ENCODE results near the gene MEOX1. TPM values are rescaled to one million over a fixed set of nuclear protein-coding genes. Genes with fewer than 3 reads are reported as not detected.

Gene MEOX1
- total and polyA plus RNA-seq, 2 donors (not counting 1 experiment from before 2014, with no cell fraction given), result not detected

GRCh38 chr17:43679911-43680310, 18.2 kb upstream of the MEOX1 start:
- ATAC-seq (ENCODE audit: low read depth), result no peak
- no peaks in the 10 kb centered on the region for H3K36me3 ChIP-seq (replicated peaks in 1 of 2; ENCODE audit: control extremely low read depth in 1 of 2, control insufficient read depth in 1 of 2, extremely low read depth in 1 of 2, insufficient read depth in 2 of 2, low read length in 1 of 2)
- no peak overlapping the region for H3K4me3 ChIP-seq (ENCODE audit: control extremely low read depth in 1 of 5, extremely low read depth in 1 of 5, insufficient read depth in 1 of 5, low read depth in 2 of 5, low read length in 4 of 5)
- no peak overlapping the region for H3K4me2 ChIP-seq (replicated peaks; ENCODE audit: low read depth, low read length, poor library complexity, severe bottlenecking)
- H3K27me3 ChIP-seq (replicated peaks in 1 of 4; ENCODE audit: control extremely low read depth in 1 of 4, control insufficient read depth in 3 of 4, insufficient read depth in 4 of 4, low read length in 3 of 4), result peaks cover 0 to 6% (median 0%) of the 10 kb centered on the region in 4 experiments
- no peak overlapping the region for H3K9ac ChIP-seq (ENCODE audit: low read length)
- H3K9me3 ChIP-seq (ENCODE audit: control extremely low read depth in 1 of 3, control insufficient read depth in 2 of 3, insufficient read depth in 1 of 3, low read length in 2 of 3), result no peaks in the 10 kb centered on the region
- H3K79me2 ChIP-seq (ENCODE audit: control insufficient read depth, insufficient read depth, low read length), result no peaks in the 10 kb centered on the region
- no peak overlapping the region for H2AFZ ChIP-seq (ENCODE audit: insufficient read depth, low read depth, low read length, poor library complexity, severe bottlenecking)
- intact Hi-C loops (cut with micrococcal nuclease), result no loop called here
- Mint-ChIP-seq H3K27me3 (peaks cover 22% of the 10 kb centered on the region), H3K9me3 (ENCODE audit: insufficient read depth) (no peaks in the 10 kb centered on the region), H3K27ac (no peak overlapping the region), H3K4me1 (peaks cover 6% of the 10 kb centered on the region), H3K4me3 (no peak overlapping the region)
- H3K4me1 ChIP-seq (ENCODE audit: control insufficient read depth in 2 of 2, insufficient read depth in 2 of 2, low read length in 2 of 2), result peaks cover 6 to 10% of the 10 kb centered on the region in 2 donors
- H4K20me1 ChIP-seq (ENCODE audit: control insufficient read depth, insufficient read depth, low read length, poor library complexity, severe bottlenecking), result no peaks in the 10 kb centered on the region
- H3K27ac ChIP-seq (ENCODE audit: low read length in 2 of 2), result no peak overlapping the region
- no peak for TF ChIP-seq CTCF (IDR thresholded peaks at IDR 0.05)
- no peak for TF ChIP-seq EZH2 (IDR thresholded peaks at IDR 0.05; ENCODE audit: borderline replicate concordance, insufficient read depth, low read depth, low read length, poor library complexity, severe bottlenecking)
- DNase-seq, result no peak
- WGBS (ENCODE audit: insufficient coverage), result 95% methylated on average over 7 of the region's 8 CpGs
- ChIA-PET POLR2A (no interaction called here), CTCF (no interaction called here)

DNA sequence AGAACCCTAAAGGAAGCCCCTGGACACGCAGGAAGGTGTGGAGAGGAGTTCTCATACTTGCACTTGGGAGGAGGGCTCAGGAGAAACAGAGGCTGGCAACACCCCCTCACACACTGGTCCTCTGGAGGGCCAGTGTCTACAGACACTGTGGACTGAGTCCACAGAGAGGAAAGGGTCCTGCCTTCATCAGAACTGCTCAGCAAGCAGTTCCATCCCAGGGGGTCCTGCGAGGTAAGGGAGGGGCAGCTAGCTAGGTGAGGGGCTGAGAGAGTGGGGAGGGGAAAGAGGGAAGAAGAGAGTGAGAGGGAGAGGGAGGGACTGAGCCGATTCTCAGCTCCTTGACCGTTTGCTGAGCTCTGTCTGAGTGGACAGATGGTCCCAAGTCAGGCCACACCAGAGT, 17.7 kb upstream of the MEOX1 start:
- no peak overlapping the region for H3K9ac ChIP-seq (ENCODE audit: low read length)
- TF ChIP-seq CTCF (IDR thresholded peaks at IDR 0.05), result no peak
- TF ChIP-seq EZH2 (IDR thresholded peaks at IDR 0.05; ENCODE audit: borderline replicate concordance, insufficient read depth, low read depth, low read length, poor library complexity, severe bottlenecking), result no peak
- H4K20me1 ChIP-seq (ENCODE audit: control insufficient read depth, insufficient read depth, low read length, poor library complexity, severe bottlenecking), result no peaks in the 10 kb centered on the region
- H3K27ac ChIP-seq (ENCODE audit: low read length in 2 of 2), result no peak overlapping the region
- ChIA-PET POLR2A (no interaction called here), CTCF (no interaction called here)
- Mint-ChIP-seq H3K4me3 (no peak overlapping the region), H3K9me3 (ENCODE audit: insufficient read depth) (no peaks in the 10 kb centered on the region), H3K4me1 (peaks cover 6% of the 10 kb centered on the region), H3K27me3 (peaks cover 22% of the 10 kb centered on the region), H3K27ac (no peak overlapping the region)
- H3K4me1 ChIP-seq (ENCODE audit: control insufficient read depth in 2 of 2, insufficient read depth in 2 of 2, low read length in 2 of 2), result peaks cover 6 to 10% of the 10 kb centered on the region in 2 donors
- ATAC-seq (ENCODE audit: low read depth), result no peak
- H3K79me2 ChIP-seq (ENCODE audit: control insufficient read depth, insufficient read depth, low read length), result no peaks in the 10 kb centered on the region
- H3K4me2 ChIP-seq (replicated peaks; ENCODE audit: low read depth, low read length, poor library complexity, severe bottlenecking), result no peak overlapping the region
- no peaks in the 10 kb centered on the region for H3K9me3 ChIP-seq (ENCODE audit: control extremely low read depth in 1 of 3, control insufficient read depth in 2 of 3, insufficient read depth in 1 of 3, low read length in 2 of 3)
- H3K4me3 ChIP-seq (ENCODE audit: control extremely low read depth in 1 of 5, extremely low read depth in 1 of 5, insufficient read depth in 1 of 5, low read depth in 2 of 5, low read length in 4 of 5), result no peak overlapping the region
- WGBS (ENCODE audit: insufficient coverage), result 71% methylated on average over 1 of the region's 4 CpGs
- DNase-seq, result no peak
- no peaks in the 10 kb centered on the region for H3K36me3 ChIP-seq (replicated peaks in 1 of 2; ENCODE audit: control extremely low read depth in 1 of 2, control insufficient read depth in 1 of 2, extremely low read depth in 1 of 2, insufficient read depth in 2 of 2, low read length in 1 of 2)
- H3K27me3 ChIP-seq (replicated peaks in 1 of 4; ENCODE audit: control extremely low read depth in 1 of 4, control insufficient read depth in 3 of 4, insufficient read depth in 4 of 4, low read length in 3 of 4), result peaks cover 0 to 7% (median 0%) of the 10 kb centered on the region in 4 experiments
- no peak overlapping the region for H2AFZ ChIP-seq (ENCODE audit: insufficient read depth, low read depth, low read length, poor library complexity, severe bottlenecking)
- intact Hi-C loops (cut with micrococcal nuclease), result no loop called here
